Endothelial cell (in vitro differentiated cells): ENCODE results near the gene OR2T34. TPM values are rescaled to one million over a fixed set of nuclear protein-coding genes. Genes with fewer than 3 reads are reported as not detected.
"Not testable (repeated sequence)": the region's sequence is repeated elsewhere in the genome, so short reads cannot be mapped to it uniquely, and the experiment has no call there.

ENCODE experiments used
- DNase-seq: peaks from one replicate; pipeline ENCODE4 v3.0.0; 2021; ENCODE audit warnings: low spot score
- H3K27ac Mint-ChIP-seq: one replicate; pipeline ENCODE4 v1.8.0; 2021; ENCODE audit warnings: mixed read lengths, inconsistent platforms; ENCODE audit not compliant: unreplicated experiment
- H3K27me3 Mint-ChIP-seq: one replicate; pipeline ENCODE4 v1.8.0; 2021; ENCODE audit warnings: mild to moderate bottlenecking, moderate library complexity, mixed read lengths, inconsistent platforms; ENCODE audit not compliant: unreplicated experiment
- H3K36me3 Mint-ChIP-seq: one replicate; pipeline ENCODE4 v1.8.0; 2021; ENCODE audit warnings: mild to moderate bottlenecking, low read depth, mixed read lengths, inconsistent platforms; ENCODE audit not compliant: unreplicated experiment
- H3K4me1 Mint-ChIP-seq: one replicate; pipeline ENCODE4 v1.8.0; 2021; ENCODE audit warnings: mild to moderate bottlenecking, mixed read lengths, inconsistent platforms; ENCODE audit not compliant: unreplicated experiment
- H3K4me3 Mint-ChIP-seq: one replicate; pipeline ENCODE4 v1.8.0; 2021; ENCODE audit warnings: mild to moderate bottlenecking, mixed read lengths, inconsistent platforms; ENCODE audit not compliant: unreplicated experiment
- H3K9me3 Mint-ChIP-seq: one replicate; pipeline ENCODE4 v1.8.0; 2021; ENCODE audit warnings: mixed read lengths, inconsistent platforms; ENCODE audit not compliant: unreplicated experiment
- total RNA-seq: library from RNA; stranded (reverse); fragmentation: NEBNext Ultra II Directional; extraction: Animal tissue kit (Norgen Biotek cat#: 25700); gene quantifications from one replicate; pipeline ENCODE4 v1.2.1, GENCODE V29; 2021; ENCODE audit not compliant: unreplicated experiment

Gene OR2T34
- total RNA-seq, 1 donor from 2014 or later: not detected

DNA sequence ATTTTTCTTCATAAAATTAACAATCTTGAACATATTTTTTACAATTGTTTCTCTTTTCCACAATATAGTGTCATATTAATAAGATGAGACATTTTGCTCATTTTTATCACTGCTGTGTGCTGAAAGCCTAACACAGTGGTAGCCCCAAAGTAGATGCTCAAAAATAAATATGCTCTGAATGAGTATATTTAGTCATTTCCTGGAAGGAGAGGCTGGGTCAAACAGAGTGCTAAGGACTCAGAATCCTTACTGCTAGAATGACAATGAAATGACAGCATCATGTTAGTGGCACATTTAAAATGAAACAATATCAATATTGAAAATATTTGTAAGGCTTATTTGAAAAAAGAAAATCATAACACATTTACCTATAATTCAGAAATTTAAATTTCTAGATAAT is 37.1 kb downstream of the OR2T34 start:
- not testable (repeated sequence) for H3K27me3 Mint-ChIP-seq, H3K9me3 Mint-ChIP-seq, H3K36me3 Mint-ChIP-seq, H3K27ac Mint-ChIP-seq, H3K4me3 Mint-ChIP-seq, H3K4me1 Mint-ChIP-seq, DNase-seq

Other genes starting within 250 kb of the OR2T34 start
- gene OR14C36, start 226.0 kb downstream of the OR2T34 start, total RNA-seq: not detected
- gene OR2T4, start 213.1 kb downstream of the OR2T34 start, total RNA-seq: not detected
- not detected for gene OR2T6, start 199.0 kb downstream of the OR2T34 start, total RNA-seq
- not detected for gene OR2T1, start 171.7 kb downstream of the OR2T34 start, total RNA-seq
- not detected for gene OR2T2, start 129.1 kb downstream of the OR2T34 start, total RNA-seq
- not detected for gene OR2T3, start 101.4 kb downstream of the OR2T34 start, total RNA-seq
- gene OR2T5, start 86.2 kb downstream of the OR2T34 start, total RNA-seq: not detected
- gene OR2G6, start 66.7 kb downstream of the OR2T34 start, total RNA-seq: not detected
- gene OR2T29, start 12.0 kb downstream of the OR2T34 start, total RNA-seq: not detected
- not detected for gene OR2T10, start 22.9 kb upstream of the OR2T34 start, total RNA-seq
- not detected for gene OR2T11, start 60.3 kb upstream of the OR2T34 start, total RNA-seq
- not detected for gene OR2T35, start 70.5 kb upstream of the OR2T34 start, total RNA-seq
- gene OR2T27, start 80.8 kb upstream of the OR2T34 start, total RNA-seq: not detected
- gene OR14I1, start 128.0 kb upstream of the OR2T34 start, total RNA-seq: not detected
- not detected for gene LYPD8, start 181.0 kb upstream of the OR2T34 start, total RNA-seq